K562 (cell line): ENCODE results near the gene RGS3. TPM values are rescaled to one million over a fixed set of nuclear protein-coding genes. Genes with fewer than 3 reads are reported as not detected.

Experiments
- DMBX1 ChIP-seq: fragments of 250-450 bp; sonication (Bioruptor Pico); IDR thresholded peaks from 2 replicates; pipeline ENCODE4 v1.8.0; 2022; ENCODE audit warnings: inconsistent platforms, mild to moderate bottlenecking, moderate library complexity, borderline replicate concordance
- E4F1 ChIP-seq: fragments of 250-450 bp; sonication (Bioruptor Pico); IDR thresholded peaks from 2 replicates; pipeline ENCODE4 v1.5.0; 2021; ENCODE audit warnings: mild to moderate bottlenecking, borderline replicate concordance
- EHMT2 ChIP-seq: fragments of 450-650 bp; IDR thresholded peaks from 2 replicates; pipeline ENCODE4 v1.6.1; 2018; ENCODE audit warnings: antibody characterized with exemption
- FOXA1 ChIP-seq: fragments of 450-650 bp; IDR thresholded peaks from 2 replicates; pipeline ENCODE4 v1.6.1; 2016; ENCODE audit warnings: mild to moderate bottlenecking, borderline replicate concordance
- MGA ChIP-seq: fragments of 450-650 bp; IDR thresholded peaks from 2 replicates; pipeline ENCODE4 v1.6.1; 2016; ENCODE audit warnings: mild to moderate bottlenecking, moderate library complexity
- RBM17 ChIP-seq: fragments of 200-400 bp; formaldehyde crosslinking; IDR thresholded peaks from 2 replicates; pipeline ENCODE4 v1.6.1; 2017; ENCODE audit warnings: low read depth, mild to moderate bottlenecking, low read length, borderline replicate concordance
- TCFL5 ChIP-seq: fragments of 250-450 bp; sonication (Bioruptor Pico); conservative IDR thresholded peaks from 2 replicates; pipeline ENCODE4 v1.6.1; 2021; ENCODE audit warnings: mild to moderate bottlenecking, moderate library complexity, matching md5 sums
- TGIF2 ChIP-seq: sonication (generic); formaldehyde crosslinking; IDR thresholded peaks from 2 replicates; pipeline ENCODE4 v1.8.1; 2022; ENCODE audit warnings: mild to moderate bottlenecking, missing genetic modification reagents, moderate library complexity
- ZNF12 ChIP-seq: sonication (generic); formaldehyde crosslinking; IDR thresholded peaks from 2 replicates; pipeline ENCODE4 v1.4.0; 2020; ENCODE audit warnings: mild to moderate bottlenecking, missing genetic modification reagents
- ZNF23 ChIP-seq: fragments of 250-450 bp; sonication (Bioruptor Pico); IDR thresholded peaks from 2 replicates; pipeline ENCODE4 v1.4.0; 2020; ENCODE audit warnings: mild to moderate bottlenecking
- ZNF253 ChIP-seq: fragments of 250-450 bp; sonication (Bioruptor Pico); conservative IDR thresholded peaks from 2 replicates; pipeline ENCODE4 v1.6.1; 2021; ENCODE audit warnings: mild to moderate bottlenecking
- polyA plus RNA-seq, 8 experiments: library from polyadenylated mRNA; depleted of rRNA in 4 of 8; stranded (reverse) in 5 of 8; unstranded in 3 of 8; fragments of >200 nt; fragmentation: Nextera tagmentation in 2 of 8; fragmentation: Illumina TruSeq in 1 of 8; extraction: Ambion mirVana in 2 of 8; extraction: Trizol in 1 of 8; gene quantifications; 2 replicates each; pipeline versions ENCODE4 v1.2.1 to v1.2.3, GENCODE V29; 2011 to 2014; ENCODE audit warnings: inconsistent platforms in 1 of 8, missing spikeins in 1 of 8
- total RNA-seq, 7 experiments: library from RNA; depleted of rRNA in 6 of 7; stranded (reverse); fragments of >200 nt in 6 of 7; fragmentation: Illumina TruSeq in 2 of 7; extraction: Trizol in 2 of 7; gene quantifications; 2 replicates each; pipeline versions ENCODE4 v1.2.1 to v1.2.3, GENCODE V29; 2011 to 2021; ENCODE audit warnings: low replicate concordance in 1 of 7

RGS3 gene
- total and polyA plus RNA-seq, 9 of the 15 experiments (the other 6 are each of a cell fraction or from before 2014, with no cell fraction given) = 0.08 to 2.9 (median 0.95) TPM

GRCh38 chr9:113516840-113517577, 53.5 kb downstream of the RGS3 start (continued):
- TF ChIP-seq MGA (no peak), ZNF12 (CRISPR knock-in tag) (no peak), TGIF2 (no peak), RBM17 (no peak), ZNF253 (CRISPR knock-in tag) (no peak), EHMT2 (no peak), FOXA1 (no peak), DMBX1 (no peak), E4F1 (CRISPR knock-in tag) (no peak), TCFL5 (CRISPR knock-in tag) (no peak), ZNF23 (CRISPR knock-in tag) (no peak)
